GM18868 (cell line): ENCODE data around the gene RPS15.

Experiments
- ATAC-seq: cut with Tn5 transposase; IDR thresholded peaks from one replicate; pipeline ENCODE4 v1.9.1; 2021; ENCODE audit warnings: mild to moderate bottlenecking, moderate library complexity; ENCODE audit not compliant: unreplicated experiment

The RPS15 gene

GRCh38 chr19:1450735-1451731 is 12.8 kb downstream of the RPS15 start:
- ATAC-seq = no peak

- ATAC-seq = no peak
These were observed 14.0 kb downstream of the RPS15 start for GRCh38 chr19:1451916-1452801.

- ATAC-seq = no peak
These were observed 14.8 kb downstream of the RPS15 start for GRCh38 chr19:1452802-1453524.

GRCh38 chr19:1453525-1454364 is 15.5 kb downstream of the RPS15 start:
- no peak for ATAC-seq

GRCh38 chr19:1455002-1455335 is 16.8 kb downstream of the RPS15 start:
- ATAC-seq = no peak

- ATAC-seq = no peak
These were observed 17.3 kb downstream of the RPS15 start for GRCh38 chr19:1455336-1456120.

- ATAC-seq = no peak
These were observed 18.1 kb downstream of the RPS15 start for GRCh38 chr19:1456121-1456900.

GRCh38 chr19:1457031-1457739 is 19.0 kb downstream of the RPS15 start:
- no peak for ATAC-seq

GRCh38 chr19:1457892-1458291 is 19.7 kb downstream of the RPS15 start:
- no peak for ATAC-seq

- ATAC-seq = no peak
These were observed 21.3 kb downstream of the RPS15 start for GRCh38 chr19:1459479-1459878.

GRCh38 chr19:1460033-1460995 is 22.1 kb downstream of the RPS15 start:
- ATAC-seq = no peak

- no peak for ATAC-seq
These were observed 23.7 kb downstream of the RPS15 start for GRCh38 chr19:1461862-1462261.

- no peak for ATAC-seq
These were observed 27.2 kb downstream of the RPS15 start for GRCh38 chr19:1465191-1466016.

GRCh38 chr19:1466018-1466460 is 27.8 kb downstream of the RPS15 start:
- ATAC-seq = no peak

- ATAC-seq = no peak
These were observed 28.4 kb downstream of the RPS15 start for GRCh38 chr19:1466461-1467214.
